Omental fat pad (tissue), 4 donors: ENCODE results near the gene HSPA13. TPM values are rescaled to one million over a fixed set of nuclear protein-coding genes. Genes with fewer than 3 reads are reported as not detected.

Source experiments
- ATAC-seq: fragments of 150-250 bp; one replicate; pipeline ENCODE4 v1.9.1; 2016; ENCODE audit warnings: mild to moderate bottlenecking, moderate library complexity; ENCODE audit not compliant: low FRiP score
- DNase-seq: peaks from one replicate; pipeline ENCODE4 v3.0.0-alpha.2; 2019; ENCODE audit warnings: low spot score
- CTCF ChIP-seq, 3 donors: fragments of 450-650 bp; IDR thresholded peaks; one replicate each; pipeline ENCODE4 v1.5.1; 2016 to 2017; ENCODE audit warnings: antibody characterized with exemption in 3 of 3, mild to moderate bottlenecking in 3 of 3, moderate library complexity in 2 of 3
- total RNA-seq, 4 donors: library from RNA; depleted of rRNA; stranded (reverse); fragments of >200 nt; gene quantifications; one replicate each; pipeline ENCODE4 v1.1.0, GENCODE V29; 2016

Gene HSPA13
- 10 to 100 TPM; 17.2 to 24.5 (median 20.0) TPM for total RNA-seq

GRCh38 chr21:14382835-14383595 lies at the start of gene HSPA13:
Gene HSPA13 (minus strand): TSS chr21:14383146. CDS start chr21:14383119, 27 bp downstream.
- DNase-seq = peak; percentile 99
- peak; percentile 100 for ATAC-seq
- no peak for TF ChIP-seq CTCF (IDR thresholded peaks at IDR 0.05)

- TF ChIP-seq CTCF (IDR thresholded peaks at IDR 0.05) = no peak
- ATAC-seq = no peak
- no peak for DNase-seq
Observed at GRCh38 chr21:14418920-14419319, 36.0 kb upstream of the HSPA13 start.

GRCh38 chr21:14414932-14415508 lies 32.1 kb upstream of the HSPA13 start:
- no peak for TF ChIP-seq CTCF (IDR thresholded peaks at IDR 0.05)

GRCh38 chr21:14405962-14406361 lies 23.0 kb upstream of the HSPA13 start:
- no peak for DNase-seq
- ATAC-seq = no peak
- no peak for TF ChIP-seq CTCF (IDR thresholded peaks at IDR 0.05)

More at GRCh38 chr21:14414932-14415508, 32.1 kb upstream of the HSPA13 start:
- DNase-seq (no peak), ATAC-seq (no peak)

- TF ChIP-seq CTCF (IDR thresholded peaks at IDR 0.05) = no peak
- DNase-seq = no peak
- ATAC-seq = no peak
Observed at GRCh38 chr21:14405225-14405624, 22.3 kb upstream of the HSPA13 start.

- ATAC-seq = peak; percentile 44
- TF ChIP-seq CTCF (IDR thresholded peaks at IDR 0.05) = no peak
- DNase-seq = no peak
Observed at GRCh38 chr21:14403681-14404318, 20.9 kb upstream of the HSPA13 start.
